Hepatocyte (in vitro differentiated cells): Measurements from ENCODE around the gene ZAP70.

Experiments
- EZH2 ChIP-seq: fragments of 200-600 bp; sonication (generic); IDR thresholded peaks from 2 replicates; pipeline ENCODE4 v1.6.1; 2016; ENCODE audit warnings: antibody characterized with exemption, mild to moderate bottlenecking, borderline replicate concordance
- EZH2phosphoT487 ChIP-seq: fragments of 200-600 bp; sonication (generic); IDR thresholded peaks from one replicate; pipeline ENCODE4 v1.6.1; 2018; ENCODE audit warnings: antibody characterized with exemption, mild to moderate bottlenecking, low read depth, moderate library complexity; ENCODE audit not compliant: unreplicated experiment, severe bottlenecking
- TF ChIP-seq, protein P1 (sequence below): fragments of 200-600 bp; sonication (generic); IDR thresholded peaks from 2 replicates; pipeline ENCODE4 v1.5.1; 2016; ENCODE audit warnings: antibody characterized with exemption, mild to moderate bottlenecking; ENCODE audit not compliant: poor library complexity

DNA sequence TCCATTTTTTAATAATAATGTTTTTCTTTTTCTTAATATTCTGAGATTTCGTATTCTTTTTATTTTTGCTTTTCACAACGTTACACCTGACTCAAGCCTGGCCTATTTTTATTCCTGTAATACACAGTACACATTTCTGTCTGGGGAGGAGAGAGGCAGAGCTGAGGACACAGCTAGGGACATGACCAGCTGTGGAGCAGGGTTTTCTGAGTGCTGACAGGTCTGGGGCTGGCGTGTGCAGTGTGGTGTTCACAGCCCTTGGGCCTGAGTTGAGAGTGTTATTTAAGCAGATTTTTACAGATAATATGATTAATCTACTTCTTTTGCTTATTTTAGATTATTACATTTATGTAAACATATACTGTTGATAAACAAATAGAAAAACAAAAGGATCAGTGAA lies 55.9 kb downstream of the ZAP70 start:
- TF ChIP-seq, protein P1, sequence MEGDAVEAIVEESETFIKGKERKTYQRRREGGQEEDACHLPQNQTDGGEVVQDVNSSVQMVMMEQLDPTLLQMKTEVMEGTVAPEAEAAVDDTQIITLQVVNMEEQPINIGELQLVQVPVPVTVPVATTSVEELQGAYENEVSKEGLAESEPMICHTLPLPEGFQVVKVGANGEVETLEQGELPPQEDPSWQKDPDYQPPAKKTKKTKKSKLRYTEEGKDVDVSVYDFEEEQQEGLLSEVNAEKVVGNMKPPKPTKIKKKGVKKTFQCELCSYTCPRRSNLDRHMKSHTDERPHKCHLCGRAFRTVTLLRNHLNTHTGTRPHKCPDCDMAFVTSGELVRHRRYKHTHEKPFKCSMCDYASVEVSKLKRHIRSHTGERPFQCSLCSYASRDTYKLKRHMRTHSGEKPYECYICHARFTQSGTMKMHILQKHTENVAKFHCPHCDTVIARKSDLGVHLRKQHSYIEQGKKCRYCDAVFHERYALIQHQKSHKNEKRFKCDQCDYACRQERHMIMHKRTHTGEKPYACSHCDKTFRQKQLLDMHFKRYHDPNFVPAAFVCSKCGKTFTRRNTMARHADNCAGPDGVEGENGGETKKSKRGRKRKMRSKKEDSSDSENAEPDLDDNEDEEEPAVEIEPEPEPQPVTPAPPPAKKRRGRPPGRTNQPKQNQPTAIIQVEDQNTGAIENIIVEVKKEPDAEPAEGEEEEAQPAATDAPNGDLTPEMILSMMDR: no peak
- TF ChIP-seq EZH2 (no peak), EZH2phosphoT487 (no peak)
